ENCODE measurements around the gene UCK2. TPM values are rescaled to one million over a fixed set of nuclear protein-coding genes. Genes with fewer than 3 reads are reported as not detected.
A peak's percentile ranks its signal among the peaks of the same experiment; 100 is the strongest.

Gene UCK2
- total RNA-seq, 1 experiment from 2014 or later = 77.9 TPM

- no peak for TF ChIP-seq CTCF (conservative IDR thresholded peaks at IDR 0.05)
- no peaks in the 10 kb centered on the region for H3K79me1 ChIP-seq (ENCODE audit: insufficient read depth, low read depth, low read length, poor library complexity, severe bottlenecking)
- H3K56ac ChIP-seq (ENCODE audit: insufficient read length, low read depth, low read length) = no peak overlapping the region
- no CpG with 5 or more reads among the region's 2 CpGs for WGBS (ENCODE audit: extremely low coverage, insufficient read length, low lambda C conversion rate)
- peaks cover 9% of the 10 kb centered on the region; the same call in 1 of the 2 replicates for H3K4me1 ChIP-seq (ENCODE audit: insufficient read depth, low read length)
- H2BK5ac ChIP-seq (ENCODE audit: insufficient read length, low read length) = no peak overlapping the region
- H2AK5ac ChIP-seq (ENCODE audit: insufficient read length, low read length) = no peak overlapping the region
- H2BK20ac ChIP-seq (ENCODE audit: low read depth, low read length, poor library complexity, severe bottlenecking) = no peak overlapping the region
- H3K4me2 ChIP-seq (ENCODE audit: insufficient read depth, insufficient read length, low read length) = no peak overlapping the region
- peaks cover 16 to 21% (median 16%) of the 10 kb centered on the region in 3 experiments for H3K36me3 Mint-ChIP-seq (ENCODE audit: insufficient read depth in 1 of 3, low read depth in 3 of 3)
- peaks cover 84% of the 10 kb centered on the region for H3K79me2 ChIP-seq (ENCODE audit: insufficient read depth, low read length)
- no peak overlapping the region for H3K9ac ChIP-seq (ENCODE audit: extremely low read depth, insufficient read length, low read length)
- H3K4ac ChIP-seq (ENCODE audit: low read depth, low read length) = no peak overlapping the region
- H2BK120ac ChIP-seq (ENCODE audit: low read depth, low read length, poor library complexity, severe bottlenecking) = no peak overlapping the region
- no peak overlapping the region for H3K27ac ChIP-seq (ENCODE audit: insufficient read length, low read depth, low read length)
- H3K4me1 Mint-ChIP-seq = peaks cover 33 to 34% of the 10 kb centered on the region in 2 experiments
- no peak overlapping the region for H2BK12ac ChIP-seq (ENCODE audit: insufficient read length, low read depth, low read length)
- H3K9me3 ChIP-seq (ENCODE audit: control insufficient read depth, low read depth, low read length) = no peaks in the 10 kb centered on the region
- H3K23me2 ChIP-seq (ENCODE audit: insufficient read length, low read depth, low read length, poor library complexity, severe bottlenecking) = no peaks in the 10 kb centered on the region
- H3K18ac ChIP-seq (ENCODE audit: insufficient read length, low read depth, low read length) = no peak overlapping the region
- H3K9me3 Mint-ChIP-seq = peaks cover 0 to 2% of the 10 kb centered on the region in 2 experiments; a peak in 1 of 5 replicates
- H4K91ac ChIP-seq (ENCODE audit: insufficient read length, low read depth, low read length) = no peak overlapping the region
- H4K5ac ChIP-seq (ENCODE audit: insufficient read length, low read depth, low read length) = no peak overlapping the region
- H3K27me3 Mint-ChIP-seq (ENCODE audit: low read depth) = no peaks in the 10 kb centered on the region
- no peak overlapping the region for H2AFZ ChIP-seq (ENCODE audit: low read length)
- H4K8ac ChIP-seq (replicated peaks; ENCODE audit: insufficient read length, low read depth, low read length) = no peak overlapping the region
- H3K23ac ChIP-seq (ENCODE audit: insufficient read length, low read depth, low read length) = no peak overlapping the region
- H3K4me3 Mint-ChIP-seq = no peak overlapping the region; a peak in 1 of 5 replicates
- DNase-seq = no peak
- no peaks in the 10 kb centered on the region for H4K20me1 ChIP-seq (ENCODE audit: control insufficient read depth, insufficient read depth, insufficient read length)
- no peak overlapping the region for H3T11ph ChIP-seq (ENCODE audit: low read length)
- no peaks in the 10 kb centered on the region for H3K27me3 ChIP-seq (ENCODE audit: insufficient read depth, low read length)
- no peak overlapping the region for H3K14ac ChIP-seq (ENCODE audit: insufficient read depth, low read length)
- H3K27ac Mint-ChIP-seq = peak overlapping the region in 1 of 3 experiments; percentile 53; a peak in 1 of 7 replicates
- H2BK15ac ChIP-seq (ENCODE audit: low read depth, low read length) = no peak overlapping the region
Measured at GRCh38 chr1:165845992-165846748, 18.8 kb downstream of the UCK2 start.
